ENCODE results near the gene CCDC39.

- TF ChIP-seq CTCF (IDR thresholded peaks at IDR 0.05): no peak
- no peak for TF ChIP-seq POLR2A (IDR thresholded peaks at IDR 0.05)
These were observed 10.8 kb upstream of the CCDC39 start for GRCh38 chr3:180690061-180690460.

Data from adrenal gland (tissue), 5 donors.